Muscle layer of duodenum (tissue), 2 donors: ENCODE results near the gene PPP3R1.

Experiments
- H3K27ac ChIP-seq: one replicate; pipeline ENCODE4 v1.7.0; 2013; ENCODE audit warnings: mild to moderate bottlenecking, low read length
- H3K27me3 ChIP-seq: one replicate; pipeline ENCODE4 v1.7.0; 2013; ENCODE audit warnings: low read depth, mild to moderate bottlenecking, control low read depth, low read length
- H3K36me3 ChIP-seq, 2 donors: one replicate each; pipeline ENCODE4 v1.7.0; 2013; ENCODE audit warnings: low read length in 2 of 2, control low read depth in 1 of 2, mild to moderate bottlenecking in 1 of 2; ENCODE audit not compliant: insufficient read depth in 2 of 2, control insufficient read depth in 1 of 2
- H3K4me1 ChIP-seq, 2 donors: one replicate each; pipeline ENCODE4 v1.7.0; 2013; ENCODE audit warnings: low read length in 2 of 2, mild to moderate bottlenecking in 2 of 2, control low read depth in 1 of 2, moderate library complexity in 1 of 2; ENCODE audit not compliant: insufficient read depth in 2 of 2, control insufficient read depth in 1 of 2
- H3K4me3 ChIP-seq, 2 donors: one replicate each; pipeline ENCODE4 v1.7.0; 2013; ENCODE audit warnings: low read length in 2 of 2, low read depth in 1 of 2, mild to moderate bottlenecking in 1 of 2
- H3K9me3 ChIP-seq, 2 donors: one replicate each; pipeline ENCODE4 v1.7.0; 2013; ENCODE audit warnings: low read length in 2 of 2, control low read depth in 1 of 2, mild to moderate bottlenecking in 1 of 2; ENCODE audit not compliant: control insufficient read depth in 1 of 2
- donor health status: healthy.

The PPP3R1 gene

GRCh38 chr2:68283419-68283812 is 31.1 kb upstream of the PPP3R1 start:
- H3K4me3 ChIP-seq, result no peak overlapping the region
- no peaks in the 10 kb centered on the region for H3K9me3 ChIP-seq
- H3K36me3 ChIP-seq, result no peaks in the 10 kb centered on the region
- peaks cover 0 to 12% of the 10 kb centered on the region in 2 donors for H3K4me1 ChIP-seq
- H3K27me3 ChIP-seq, result no peaks in the 10 kb centered on the region
- no peak overlapping the region for H3K27ac ChIP-seq

- peaks cover 0 to 9% of the 10 kb centered on the region in 2 donors for H3K4me1 ChIP-seq
- no peaks in the 10 kb centered on the region for H3K9me3 ChIP-seq
- no peaks in the 10 kb centered on the region for H3K27me3 ChIP-seq
- no peak overlapping the region for H3K4me3 ChIP-seq
- no peaks in the 10 kb centered on the region for H3K36me3 ChIP-seq
- H3K27ac ChIP-seq, result no peak overlapping the region
Measured at GRCh38 chr2:68282811-68283418, 30.6 kb upstream of the PPP3R1 start.

GRCh38 chr2:68280796-68281195 is 28.5 kb upstream of the PPP3R1 start:
- Histone ChIP-seq H3K4me1 (no peaks in the 10 kb centered on the region), H3K27ac (no peak overlapping the region), H3K36me3 (no peaks in the 10 kb centered on the region), H3K4me3 (no peak overlapping the region), H3K27me3 (no peaks in the 10 kb centered on the region), H3K9me3 (no peaks in the 10 kb centered on the region)

GRCh38 chr2:68280348-68280747 is 28.0 kb upstream of the PPP3R1 start:
- Histone ChIP-seq H3K36me3 (no peaks in the 10 kb centered on the region), H3K9me3 (no peaks in the 10 kb centered on the region), H3K27me3 (no peaks in the 10 kb centered on the region), H3K4me3 (no peak overlapping the region), H3K4me1 (no peaks in the 10 kb centered on the region), H3K27ac (no peak overlapping the region)

GRCh38 chr2:68279691-68280090 is 27.4 kb upstream of the PPP3R1 start:
- no peak overlapping the region for H3K27ac ChIP-seq
- no peak overlapping the region for H3K4me3 ChIP-seq
- no peaks in the 10 kb centered on the region for H3K9me3 ChIP-seq
- H3K4me1 ChIP-seq, result no peaks in the 10 kb centered on the region
- H3K36me3 ChIP-seq, result no peaks in the 10 kb centered on the region
- H3K27me3 ChIP-seq, result no peaks in the 10 kb centered on the region

GRCh38 chr2:68278169-68278568 is 25.8 kb upstream of the PPP3R1 start:
- H3K27ac ChIP-seq, result no peak overlapping the region
- H3K36me3 ChIP-seq, result no peaks in the 10 kb centered on the region
- no peak overlapping the region for H3K4me3 ChIP-seq
- H3K4me1 ChIP-seq, result no peaks in the 10 kb centered on the region
- H3K27me3 ChIP-seq, result no peaks in the 10 kb centered on the region
- no peaks in the 10 kb centered on the region for H3K9me3 ChIP-seq

GRCh38 chr2:68274022-68274421 is 21.7 kb upstream of the PPP3R1 start:
- no peaks in the 10 kb centered on the region for H3K9me3 ChIP-seq
- H3K27ac ChIP-seq, result no peak overlapping the region
- no peaks in the 10 kb centered on the region for H3K27me3 ChIP-seq
- H3K4me1 ChIP-seq, result peaks cover 0 to 5% of the 10 kb centered on the region in 2 donors
- H3K4me3 ChIP-seq, result no peak overlapping the region
- H3K36me3 ChIP-seq, result no peaks in the 10 kb centered on the region

GRCh38 chr2:68272246-68272994 is 20.1 kb upstream of the PPP3R1 start:
- Histone ChIP-seq H3K27ac (no peak overlapping the region), H3K4me3 (no peak overlapping the region), H3K27me3 (no peaks in the 10 kb centered on the region), H3K9me3 (no peaks in the 10 kb centered on the region), H3K4me1 (peaks cover 0 to 5% of the 10 kb centered on the region in 2 donors), H3K36me3 (no peaks in the 10 kb centered on the region)

- no peak overlapping the region for H3K4me3 ChIP-seq
- no peak overlapping the region for H3K27ac ChIP-seq
- no peaks in the 10 kb centered on the region for H3K36me3 ChIP-seq
- no peaks in the 10 kb centered on the region for H3K27me3 ChIP-seq
- H3K4me1 ChIP-seq, result no peaks in the 10 kb centered on the region
- no peaks in the 10 kb centered on the region for H3K9me3 ChIP-seq
Measured at GRCh38 chr2:68266655-68267054, 14.3 kb upstream of the PPP3R1 start.

- no peaks in the 10 kb centered on the region for H3K4me1 ChIP-seq
- no peaks in the 10 kb centered on the region for H3K9me3 ChIP-seq
- H3K36me3 ChIP-seq, result no peaks in the 10 kb centered on the region
- no peak overlapping the region for H3K27ac ChIP-seq
- H3K27me3 ChIP-seq, result no peaks in the 10 kb centered on the region
- H3K4me3 ChIP-seq, result no peak overlapping the region
Measured at GRCh38 chr2:68263632-68264031, 11.3 kb upstream of the PPP3R1 start.

GRCh38 chr2:68258851-68259250 is 6.5 kb upstream of the PPP3R1 start:
- Histone ChIP-seq H3K27ac (no peak overlapping the region), H3K4me3 (no peak overlapping the region), H3K36me3 (no peaks in the 10 kb centered on the region), H3K4me1 (peaks cover 0 to 4% of the 10 kb centered on the region in 2 donors), H3K27me3 (no peaks in the 10 kb centered on the region), H3K9me3 (no peaks in the 10 kb centered on the region)

GRCh38 chr2:68256093-68256450 is 3.7 kb upstream of the PPP3R1 start:
- Histone ChIP-seq H3K27ac (no peak overlapping the region), H3K4me1 (peaks cover 0 to 4% of the 10 kb centered on the region in 2 donors), H3K36me3 (peaks cover 0 to 9% of the 10 kb centered on the region in 2 donors), H3K27me3 (no peaks in the 10 kb centered on the region), H3K4me3 (no peak overlapping the region), H3K9me3 (no peaks in the 10 kb centered on the region)
